HCT116 (cell line): Measurements from ENCODE around the gene ELF3. TPM values are rescaled to one million over a fixed set of nuclear protein-coding genes. Genes with fewer than 3 reads are reported as not detected.
A peak's percentile ranks its signal among the peaks of the same experiment; 100 is the strongest.

Experiments
- ATAC-seq: fragments of 200-7000 bp; cut with Tn5 transposase; 2 replicates; pipeline ENCODE4 v1.9.1; 2020; ENCODE audit warnings: mild to moderate bottlenecking, moderate library complexity
- BruUV-seq: library from RNA; stranded (reverse); fragments of 400-500 nt; replicated peaks from 2 replicates; lab custom pipeline; 2021; lab: Mats Ljungman, UMichigan
- CTCF ChIA-PET: fragments of 300-600 bp; sonication (Branson Sonifier 250); formaldehyde crosslinking; loops from one replicate; lab custom pipeline; 2021; ENCODE audit warnings: antibody characterized with exemption; lab: Charles Lee
- POLR2A ChIA-PET: fragments of 300-600, 350-600 bp; sonication (Branson Sonifier 250); formaldehyde crosslinking; loops from one replicate; lab custom pipeline; 2021; ENCODE audit warnings: antibody characterized with exemption; lab: Charles Lee
- RAD21 ChIA-PET, 2 experiments: fragments of 300-600 bp; sonication (Branson Sonifier 250); formaldehyde crosslinking; loops; one replicate each; lab custom pipeline; 2023; ENCODE audit warnings: low total read pairs in 2 of 2; ENCODE audit not compliant: uncharacterized antibody in 2 of 2, unreplicated experiment in 2 of 2, low non-redundant PET in 1 of 2; lab: Charles Lee
- DNase-seq: peaks from one replicate; pipeline ENCODE4 v3.0.0-alpha.2; 2010; ENCODE audit warnings: low read depth, low spot score
- H2AFZ ChIP-seq: fragments of 200-600 bp; shearing (Covaris generic), sonication (generic); 2 replicates; pipeline ENCODE4 v1.6.1; 2017; ENCODE audit warnings: low read depth, mixed run types, mixed read lengths, antibody characterized with exemption, low read length; ENCODE audit not compliant: poor library complexity, severe bottlenecking
- H3K27ac ChIP-seq: 2 replicates; pipeline ENCODE4 v1.5.1; 2012; ENCODE audit warnings: low read depth, low read length
- H3K27me3 ChIP-seq: fragments of 200-600 bp; sonication (generic); 2 replicates; pipeline ENCODE4 v1.6.1; 2016; ENCODE audit warnings: mixed run types, low read length, mixed read lengths; ENCODE audit not compliant: insufficient read depth
- H3K36me3 ChIP-seq, 2 experiments: fragments of 200-500 bp in 1 of 2; fragments of 200-600 bp in 1 of 2; sonication (Bioruptor generic) in 1 of 2; sonication (generic) in 1 of 2; 2 replicates each; pipeline versions ENCODE4 v1.5.1 to v1.6.1; 2014 to 2016; ENCODE audit warnings: low read length in 2 of 2, inconsistent platforms in 1 of 2, mixed read lengths in 1 of 2, mixed run types in 1 of 2; ENCODE audit not compliant: insufficient read depth in 2 of 2, control insufficient read depth in 1 of 2
- H3K4me1 ChIP-seq, 2 experiments: fragments of 200-600 bp in 1 of 2; sonication (generic) in 1 of 2; 2 replicates each; pipeline versions ENCODE4 v1.5.1 to v1.6.1; 2012 to 2017; ENCODE audit warnings: low read length in 2 of 2, inconsistent platforms in 1 of 2, mild to moderate bottlenecking in 1 of 2, mixed read lengths in 1 of 2, mixed run types in 1 of 2, moderate library complexity in 1 of 2; ENCODE audit not compliant: insufficient read depth in 2 of 2, control insufficient read depth in 1 of 2
- H3K4me2 ChIP-seq: fragments of 200-600 bp; sonication (generic); 2 replicates; pipeline ENCODE4 v1.6.1; 2017; ENCODE audit warnings: mixed run types, low read length, mixed read lengths
- H3K4me3 ChIP-seq, 2 experiments: fragments of 200-600 bp in 1 of 2; sonication (generic) in 1 of 2; replicated peaks in 1 of 2; 2 replicates each; pipeline ENCODE4 v1.5.1; 2011 to 2016; ENCODE audit warnings: low read length in 2 of 2, control low read depth in 1 of 2, low read depth in 1 of 2, mild to moderate bottlenecking in 1 of 2, mixed read lengths in 1 of 2, mixed run types in 1 of 2
- H3K79me2 ChIP-seq: fragments of 200-600 bp; sonication (generic); 2 replicates; pipeline ENCODE4 v1.6.1; 2017; ENCODE audit warnings: mild to moderate bottlenecking, mixed run types, low read length, moderate library complexity, mixed read lengths; ENCODE audit not compliant: insufficient read depth
- H3K9ac ChIP-seq: fragments of 200-600 bp; sonication (generic); 2 replicates; pipeline ENCODE4 v1.6.1; 2016; ENCODE audit warnings: low read length, mixed read lengths
- H3K9me2 ChIP-seq: fragments of 200-600 bp; sonication (generic), shearing (Covaris generic); 2 replicates; pipeline ENCODE4 v1.6.1; 2017; ENCODE audit warnings: mixed run types, mild to moderate bottlenecking, moderate library complexity; ENCODE audit not compliant: insufficient read depth
- H3K9me3 ChIP-seq, 2 experiments: fragments of 200-500 bp in 1 of 2; fragments of 200-600 bp in 1 of 2; sonication (Bioruptor generic) in 1 of 2; sonication (generic) in 1 of 2; 2 replicates each; pipeline ENCODE4 v1.6.1; 2014 to 2017; ENCODE audit warnings: low read length in 2 of 2, mixed read lengths in 2 of 2, inconsistent platforms in 1 of 2, low read depth in 1 of 2, mild to moderate bottlenecking in 1 of 2, mixed run types in 1 of 2, moderate library complexity in 1 of 2; ENCODE audit not compliant: control insufficient read depth in 1 of 2, insufficient read depth in 1 of 2
- H4K20me1 ChIP-seq: fragments of 200-600 bp; sonication (generic), shearing (Covaris generic); 2 replicates; pipeline ENCODE4 v1.6.1; 2017; ENCODE audit warnings: mixed run types, mild to moderate bottlenecking, moderate library complexity; ENCODE audit not compliant: insufficient read depth
- CBX3 ChIP-seq: IDR thresholded peaks from 2 replicates; pipeline ENCODE4 v1.6.1; 2012; ENCODE audit warnings: low read depth
- CTCF ChIP-seq, 3 experiments: fragments of 200-600 bp in 1 of 3; sonication (generic) in 1 of 3; IDR thresholded peaks in 2 of 3; conservative IDR thresholded peaks in 1 of 3; 2 replicates each; pipeline ENCODE4 v1.5.1; 2012 to 2017; ENCODE audit warnings: low read depth in 2 of 3, low read length in 2 of 3, antibody characterized with exemption in 1 of 3, borderline replicate concordance in 1 of 3, control low read depth in 1 of 3, mild to moderate bottlenecking in 1 of 3, mixed read lengths in 1 of 3, mixed run types in 1 of 3, moderate library complexity in 1 of 3; ENCODE audit not compliant: insufficient read depth in 1 of 3
- EGR1 ChIP-seq: IDR thresholded peaks from 2 replicates; pipeline ENCODE4 v1.6.1; 2012; ENCODE audit warnings: low read depth
- EZH2 ChIP-seq: fragments of 200-600 bp; sonication (generic); IDR thresholded peaks from 2 replicates; pipeline ENCODE4 v1.6.1; 2017; ENCODE audit warnings: antibody characterized with exemption, mixed run types
- FOSL1 ChIP-seq: IDR thresholded peaks from 2 replicates; pipeline ENCODE4 v1.6.1; 2012; ENCODE audit warnings: low read depth
- JUND ChIP-seq: IDR thresholded peaks from 2 replicates; pipeline ENCODE4 v1.6.1; 2012
- MAX ChIP-seq: IDR thresholded peaks from 2 replicates; pipeline ENCODE4 v1.6.1; 2012
- POLR2A ChIP-seq: IDR thresholded peaks from 2 replicates; pipeline ENCODE4 v1.7.0; 2011; ENCODE audit warnings: borderline replicate concordance; ENCODE audit not compliant: insufficient read depth, insufficient read length; ENCODE audit errors: extremely low read depth
- POLR2AphosphoS5 ChIP-seq: IDR thresholded peaks from 2 replicates; pipeline ENCODE4 v1.6.1; 2011; ENCODE audit warnings: mild to moderate bottlenecking, low read depth, low read length, moderate library complexity
- RAD21 ChIP-seq: IDR thresholded peaks from 2 replicates; pipeline ENCODE4 v1.6.1; 2012; ENCODE audit warnings: low read depth, mild to moderate bottlenecking
- REST ChIP-seq: IDR thresholded peaks from 2 replicates; pipeline ENCODE4 v1.6.1; 2012; ENCODE audit warnings: low read depth
- SIN3A ChIP-seq: IDR thresholded peaks from 2 replicates; pipeline ENCODE4 v1.6.1; 2012; ENCODE audit warnings: low read depth
- SRF ChIP-seq: IDR thresholded peaks from 2 replicates; pipeline ENCODE4 v1.6.1; 2012; ENCODE audit warnings: low read depth
- YY1 ChIP-seq: IDR thresholded peaks from 2 replicates; pipeline ENCODE4 v1.6.1; 2011; ENCODE audit warnings: low read length, low read depth, moderate library complexity, mild to moderate bottlenecking; ENCODE audit not compliant: insufficient replicate concordance; ENCODE audit errors: extremely low read depth
- ZBTB33 ChIP-seq: IDR thresholded peaks from 2 replicates; pipeline ENCODE4 v1.6.1; 2011; ENCODE audit warnings: mild to moderate bottlenecking, low read length, moderate library complexity; ENCODE audit not compliant: insufficient replicate concordance; ENCODE audit errors: extremely low read depth
- ZFX ChIP-seq: fragments of 450-650 bp; IDR thresholded peaks from 2 replicates; pipeline ENCODE4 v1.6.1; 2017
- ZNF274 ChIP-seq: fragments of 200-500 bp; sonication (Bioruptor generic); IDR thresholded peaks from 2 replicates; pipeline ENCODE4 v1.6.1; 2014; ENCODE audit warnings: mild to moderate bottlenecking, low read depth, low read length, inconsistent platforms
- intact Hi-C: fragments of 100-400 bp; cut with micrococcal nuclease; formaldehyde crosslinking; loops from 2 replicates; pipeline ENCODE4 v1.10.0; 2022
- total RNA-seq: library from RNA; stranded (reverse); gene quantifications from one replicate; pipeline ENCODE4 v1.2.1, GENCODE V29; 2021; ENCODE audit not compliant: unreplicated experiment

Gene ELF3
- total RNA-seq, 1 experiment from 2014 or later = 200 TPM

- H3K36me3 ChIP-seq = no peaks in the 10 kb centered on the region
- peak overlapping the region; percentile 15; the same call in 1 of the 2 replicates for H3K9ac ChIP-seq
- peak overlapping the region; percentile 19 for H2AFZ ChIP-seq
- H3K4me3 ChIP-seq = no peak overlapping the region
- ATAC-seq (no peak), DNase-seq (no peak)
- H3K9me2 ChIP-seq = no peaks in the 10 kb centered on the region
- no peaks in the 10 kb centered on the region for H4K20me1 ChIP-seq
- intact Hi-C loops = no loop called here
- POLR2A ChIA-PET = interaction anchor here (0.7 to 2.1 kb wide), 5 partner anchors 21 to 53 kb away, joined by 3 to 11 read pairs (median 4); partner anchors contain the start of gene ELF3
- peak overlapping the region; percentile 45 for H3K4me2 ChIP-seq
- H3K27me3 ChIP-seq = no peaks in the 10 kb centered on the region
- TF ChIP-seq SRF (no peak), JUND (no peak), RAD21 (no peak), REST (no peak), SIN3A (no peak), EZH2 (no peak), EGR1 (no peak), ZFX (no peak), CBX3 (no peak), YY1 (no peak), MAX (no peak), POLR2A (no peak), ZBTB33 (no peak), FOSL1 (no peak), CTCF (IDR thresholded peaks at IDR 0.05 in 2 of 3, conservative IDR thresholded peaks at IDR 0.05 in 1 of 3; ENCODE audit: borderline replicate concordance in 1 of 3, insufficient read depth in 1 of 3, low read depth in 2 of 3, low read length in 2 of 3) (no peak), ZNF274 (no peak), POLR2AphosphoS5 (no peak)
- TF ChIP-seq, all 23 proteins: peak for 0
- no peaks in the 10 kb centered on the region for H3K9me3 ChIP-seq
- H3K4me1 ChIP-seq = peaks cover 43 to 67% of the 10 kb centered on the region in 2 experiments
- no peaks in the 10 kb centered on the region for H3K79me2 ChIP-seq
- peak overlapping the region; percentile 8; the same call in 1 of the 2 replicates for H3K27ac ChIP-seq
- BruUV-seq = no TSS peak
- RAD21 ChIA-PET = no interaction called here
- CTCF ChIA-PET = interaction anchor here (0.7 to 0.9 kb wide), 2 partner anchors 54 to 64 kb away, joined by 3 read pairs; no protein-coding TSS in a partner anchor
Observed at GRCh38 chr1:202063093-202063492, 52.7 kb downstream of the ELF3 start.
